HEK293T (cell line): ENCODE measurements around the gene YBX3.

Experiments used
- CTCF ChIA-PET: fragments of 350-600 bp; formaldehyde crosslinking; extraction: SDS; loops from one replicate; lab custom pipeline; 2021; ENCODE audit warnings: antibody characterized with exemption, inconsistent platforms; lab: Yijun Ruan, JAX
- POLR2A ChIA-PET: fragments of 350-600 bp; formaldehyde crosslinking; extraction: SDS; loops from one replicate; lab custom pipeline; 2020; ENCODE audit warnings: antibody characterized with exemption, inconsistent platforms; lab: Yijun Ruan, JAX
- DNase-seq: peaks from one replicate; pipeline ENCODE4 v3.0.0; 2012; ENCODE audit warnings: mixed read lengths; ENCODE audit errors: extremely low spot score
- ARNT ChIP-seq: fragments of 450-650 bp; IDR thresholded peaks from 2 replicates; pipeline ENCODE4 v1.6.1; 2017; ENCODE audit warnings: mild to moderate bottlenecking
- BHLHE40 ChIP-seq: fragments of 450-650 bp; IDR thresholded peaks from 2 replicates; pipeline ENCODE4 v1.6.1; 2016; ENCODE audit warnings: mild to moderate bottlenecking, moderate library complexity, borderline replicate concordance
- CTBP1 ChIP-seq: fragments of 450-650 bp; IDR thresholded peaks from 2 replicates; pipeline ENCODE4 v1.6.1; 2016; ENCODE audit warnings: borderline replicate concordance
- ELF4 ChIP-seq: fragments of 450-650 bp; IDR thresholded peaks from 2 replicates; pipeline ENCODE4 v1.6.1; 2017; ENCODE audit warnings: antibody characterized with exemption
- FOXA1 ChIP-seq: fragments of 450-650 bp; IDR thresholded peaks from 2 replicates; pipeline ENCODE4 v1.6.1; 2016; ENCODE audit warnings: mild to moderate bottlenecking
- FOXK2 ChIP-seq: fragments of 450-650 bp; IDR thresholded peaks from 2 replicates; pipeline ENCODE4 v1.6.1; 2016; ENCODE audit warnings: mild to moderate bottlenecking
- FOXM1 ChIP-seq: fragments of 450-650 bp; IDR thresholded peaks from 2 replicates; pipeline ENCODE4 v1.6.1; 2017; ENCODE audit warnings: mild to moderate bottlenecking, borderline replicate concordance
- HDGF ChIP-seq: fragments of 450-650 bp; IDR thresholded peaks from 2 replicates; pipeline ENCODE4 v1.6.1; 2017; ENCODE audit warnings: antibody characterized with exemption, borderline replicate concordance
- L3MBTL2 ChIP-seq: fragments of 450-650 bp; conservative IDR thresholded peaks from 2 replicates; pipeline ENCODE4 v1.6.1; 2016; ENCODE audit warnings: mild to moderate bottlenecking
- LEF1 ChIP-seq: fragments of 450-650 bp; IDR thresholded peaks from 2 replicates; pipeline ENCODE4 v1.6.1; 2017; ENCODE audit warnings: mild to moderate bottlenecking, borderline replicate concordance
- NFRKB ChIP-seq: fragments of 450-650 bp; IDR thresholded peaks from 2 replicates; pipeline ENCODE4 v1.6.1; 2016; ENCODE audit warnings: mild to moderate bottlenecking, moderate library complexity
- PKNOX1 ChIP-seq: fragments of 450-650 bp; IDR thresholded peaks from 2 replicates; pipeline ENCODE4 v1.6.1; 2016
- SP1 ChIP-seq: fragments of 450-650 bp; IDR thresholded peaks from 2 replicates; pipeline ENCODE4 v1.6.1; 2017
- SUZ12 ChIP-seq: fragments of 450-650 bp; IDR thresholded peaks from 2 replicates; pipeline ENCODE4 v1.6.1; 2016; ENCODE audit warnings: mild to moderate bottlenecking
- TARDBP ChIP-seq: fragments of 450-650 bp; IDR thresholded peaks from 2 replicates; pipeline ENCODE4 v1.6.1; 2016
- ZNF384 ChIP-seq: fragments of 450-650 bp; IDR thresholded peaks from 2 replicates; pipeline ENCODE4 v1.6.1; 2016

Gene YBX3

DNA sequence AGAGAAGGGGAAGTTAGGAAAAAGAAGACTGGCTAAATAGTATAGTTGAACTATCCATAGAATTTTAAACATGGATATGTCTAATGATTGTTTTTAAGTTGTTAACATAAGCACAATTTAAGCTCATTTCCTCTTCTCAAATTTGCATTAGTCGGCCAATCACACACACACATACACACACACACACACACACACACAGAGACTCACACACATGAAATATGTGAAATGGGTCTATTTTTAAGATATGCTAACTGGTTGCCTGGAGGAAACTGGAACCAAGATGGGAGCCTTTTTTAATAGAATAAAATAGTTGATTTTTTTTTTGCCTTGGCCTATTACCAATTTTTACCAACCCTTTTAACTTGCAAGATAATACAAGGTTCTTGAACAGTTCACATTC lies 25.3 kb downstream of the YBX3 start:
- ChIA-PET CTCF (interaction anchor here (0.7 to 1.1 kb wide), 2 partner anchors 20 to 52 kb away, joined by 3 read pairs; no protein-coding TSS in a partner anchor), POLR2A (no interaction called here)
- TF ChIP-seq ELF4, result no peak
- no peak for TF ChIP-seq PKNOX1
- no peak for TF ChIP-seq LEF1
- TF ChIP-seq TARDBP, result no peak
- no peak for TF ChIP-seq SP1
- TF ChIP-seq BHLHE40, result no peak
- no peak for TF ChIP-seq NFRKB
- no peak for TF ChIP-seq FOXM1
- no peak for TF ChIP-seq ZNF384
- no peak for TF ChIP-seq FOXA1
- no peak for TF ChIP-seq HDGF
- no peak for TF ChIP-seq L3MBTL2
- no peak for TF ChIP-seq FOXK2
- TF ChIP-seq CTBP1, result no peak
- TF ChIP-seq ARNT, result no peak
- TF ChIP-seq SUZ12, result no peak
- no peak for DNase-seq

GRCh38 chr12:10697156-10697555 lies 26.0 kb downstream of the YBX3 start:
- no peak for DNase-seq
- CTCF ChIA-PET, result interaction anchor here (0.7 to 1.1 kb wide), 2 partner anchors 21 to 53 kb away, joined by 3 read pairs; no protein-coding TSS in a partner anchor
- no peak for TF ChIP-seq SUZ12
- TF ChIP-seq FOXK2, result no peak
- TF ChIP-seq FOXM1, result no peak
- TF ChIP-seq HDGF, result no peak
- TF ChIP-seq SP1, result no peak
- no peak for TF ChIP-seq ZNF384
- TF ChIP-seq CTBP1, result no peak
- TF ChIP-seq ARNT, result no peak

GRCh38 chr12:10690906-10691305 lies 32.2 kb downstream of the YBX3 start:
- CTCF ChIA-PET, result no interaction called here
- no peak for TF ChIP-seq SP1
- TF ChIP-seq FOXK2, result no peak
- POLR2A ChIA-PET, result interaction anchor here (1.3 kb wide), 1 partner anchor 77 kb away, joined by 4 read pairs; the partner anchor contains the start of gene MAGOHB
- no peak for DNase-seq

More at GRCh38 chr12:10697156-10697555, 26.0 kb downstream of the YBX3 start:
- POLR2A ChIA-PET, result no interaction called here

- CTCF ChIA-PET, result no interaction called here
- no peak for DNase-seq
- POLR2A ChIA-PET, result no interaction called here
- TF ChIP-seq ELF4, result no peak
- no peak for TF ChIP-seq PKNOX1
- TF ChIP-seq SP1, result no peak
- TF ChIP-seq ARNT, result no peak
Measured at GRCh38 chr12:10689146-10689545, 34.0 kb downstream of the YBX3 start.

DNA sequence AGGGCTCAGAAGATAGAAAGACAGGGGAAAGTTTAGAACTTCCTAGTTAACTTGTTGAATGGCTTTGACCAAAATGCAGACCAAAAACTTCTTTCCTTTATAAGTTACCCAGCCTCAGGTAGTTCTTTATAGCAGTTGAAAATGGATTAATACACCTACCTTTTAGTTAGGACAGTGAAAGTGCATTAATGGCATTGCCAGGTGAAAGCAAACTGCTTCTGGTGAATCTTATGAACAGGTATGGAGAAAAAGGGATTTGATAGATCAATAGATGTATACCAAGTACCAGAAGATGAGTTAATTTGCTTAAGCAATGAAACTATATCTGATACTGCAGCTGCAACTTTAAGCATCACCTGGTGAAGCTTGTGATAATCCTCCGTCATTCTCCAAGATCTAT lies 35.1 kb downstream of the YBX3 start:
- ChIA-PET POLR2A (no interaction called here), CTCF (no interaction called here)
- TF ChIP-seq FOXA1, result no peak
- no peak for TF ChIP-seq HDGF
- no peak for TF ChIP-seq ZNF384
- TF ChIP-seq TARDBP, result no peak
- TF ChIP-seq FOXK2, result no peak
- TF ChIP-seq SUZ12, result no peak
- TF ChIP-seq NFRKB, result no peak
- TF ChIP-seq BHLHE40, result no peak
- no peak for DNase-seq

DNA sequence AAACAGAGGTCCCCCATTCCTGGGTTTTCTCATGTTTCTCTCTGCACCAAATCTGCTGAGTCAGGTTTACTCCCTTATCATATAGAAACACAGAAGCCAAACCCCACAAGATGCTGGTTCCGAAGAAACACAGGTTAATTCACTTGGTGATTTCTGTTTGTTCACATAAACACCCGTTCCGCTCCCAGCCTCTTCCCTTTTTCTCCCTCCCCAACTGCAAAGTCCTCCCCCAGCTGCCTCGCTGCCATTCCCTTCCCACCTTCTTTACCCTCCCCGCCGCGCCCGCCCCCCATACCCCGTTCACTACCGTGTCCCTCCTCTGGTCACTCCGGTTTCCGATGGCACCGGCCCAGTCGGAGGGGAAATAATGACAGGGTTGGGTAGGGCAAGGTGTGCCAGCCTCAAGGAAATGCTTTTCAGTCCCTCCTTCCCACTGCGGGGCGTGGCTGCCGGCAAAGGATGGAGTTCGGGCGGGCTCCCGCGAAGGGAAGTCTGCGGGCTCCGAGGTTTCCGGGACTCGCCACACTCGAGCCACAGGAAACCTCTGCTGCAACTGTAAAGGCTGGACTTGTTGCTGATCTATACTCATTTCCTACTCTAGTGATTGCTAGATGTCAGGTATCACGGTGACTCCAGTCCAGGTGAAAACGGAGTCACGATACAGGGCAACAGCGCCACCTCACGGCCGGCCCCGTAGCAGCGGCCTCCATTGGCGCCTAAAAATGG lies 49.3 kb downstream of the YBX3 start, which contains the start of gene STYK1:
STYK1 (minus strand) TSS at position 394 of the 726 bp plus-strand sequence. CDS start 39,434 bp downstream, outside the sequence.
- peak; percentile 78 for DNase-seq
- CTCF ChIA-PET, result no interaction called here
- POLR2A ChIA-PET, result interaction anchor here (1.1 kb wide), 1 partner anchor 497 kb away, joined by 3 read pairs; the partner anchor contains the start of gene SMIM10L1
- TF ChIP-seq CTBP1 (0 out of 2 replicates have a peak, but pooled peaks have one; percentile 58), ARNT (no peak), L3MBTL2 (peak; percentile 59), NFRKB (no peak)

DNA sequence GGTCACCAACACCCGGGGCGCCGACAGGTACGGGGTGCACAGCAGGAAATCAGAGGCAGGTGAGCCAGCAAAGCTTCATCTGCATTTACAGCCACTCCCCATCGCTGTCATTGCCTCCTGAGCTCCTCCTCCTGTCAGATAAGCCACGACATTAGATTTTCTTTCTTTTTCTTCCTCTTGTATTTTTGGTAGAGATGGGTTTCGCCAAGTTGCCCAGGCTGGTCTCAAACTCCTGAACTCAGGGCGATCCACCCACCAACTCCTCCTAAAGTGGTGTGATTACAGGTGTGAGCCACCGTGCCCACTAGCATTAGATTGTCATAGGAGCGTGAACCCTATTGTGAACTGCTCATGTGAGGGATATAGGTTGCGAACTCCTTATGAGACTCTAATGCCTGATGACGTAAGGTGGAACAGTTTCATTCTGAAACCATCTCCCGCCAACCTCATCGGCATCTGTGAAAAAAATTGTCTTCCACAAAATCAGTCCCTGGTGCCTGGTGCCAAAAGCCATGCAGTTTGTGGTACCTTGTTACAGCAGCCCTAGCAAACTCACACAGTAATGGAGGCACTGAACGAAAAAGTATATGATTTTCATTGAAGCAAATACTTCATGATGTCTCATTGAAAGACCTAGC lies 50.8 kb downstream of the YBX3 start:
- CTCF ChIA-PET, result no interaction called here
- TF ChIP-seq SP1 (no peak), NFRKB (no peak), PKNOX1 (no peak), CTBP1 (no peak), SUZ12 (no peak), ARNT (no peak), TARDBP (no peak), ZNF384 (no peak), BHLHE40 (no peak), ELF4 (no peak), FOXM1 (no peak), HDGF (no peak), LEF1 (no peak)
- POLR2A ChIA-PET, result no interaction called here
- no peak for DNase-seq
